Ishikawa (cell line): ENCODE data around the gene PPP1R13B.

Source experiments
- CREB1 ChIP-seq: IDR thresholded peaks from 2 replicates; pipeline ENCODE4 v1.6.1; 2012; ENCODE audit warnings: low read depth
- MAX ChIP-seq: IDR thresholded peaks from 2 replicates; pipeline ENCODE4 v1.6.1; 2012
- TF ChIP-seq, protein P1 (sequence below): IDR thresholded peaks from 2 replicates; pipeline ENCODE4 v1.6.1; 2012

DNA sequence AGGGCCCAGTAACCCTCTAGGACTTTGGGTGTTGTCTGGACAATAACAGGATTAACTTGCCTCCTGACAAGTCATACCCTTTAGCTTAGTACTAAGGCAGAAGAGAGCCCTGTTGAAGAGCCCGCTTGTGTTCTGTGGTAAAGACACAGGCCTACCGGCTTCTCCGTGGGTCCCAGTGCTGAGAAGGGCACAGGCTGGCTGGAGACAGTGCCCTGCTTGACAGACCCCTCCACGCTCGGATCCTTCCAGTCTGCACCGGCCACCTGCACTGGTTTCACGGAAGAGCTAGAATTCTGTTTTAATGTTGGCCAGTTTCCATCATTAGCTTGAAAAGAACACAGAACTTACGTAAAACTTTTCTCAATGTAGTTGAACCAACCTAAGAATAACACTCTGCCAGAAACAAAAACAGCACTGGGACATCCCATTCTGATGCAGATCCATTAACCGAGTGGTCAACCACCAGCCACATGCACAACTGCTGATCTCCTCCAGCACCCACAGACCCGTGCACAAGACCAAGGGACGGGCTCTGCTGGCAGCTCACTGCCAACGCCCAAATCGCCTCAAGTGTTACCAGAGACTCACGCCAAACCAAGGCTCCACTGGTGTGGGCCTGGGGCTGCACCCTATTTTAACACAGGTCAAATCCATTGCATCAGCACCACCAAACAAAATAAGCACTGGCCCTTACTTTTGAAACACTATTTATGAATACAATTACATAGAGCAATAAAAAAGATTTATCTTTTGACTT is 104.7 kb downstream of the PPP1R13B start:
- TF ChIP-seq CREB1 (no peak), MAX (no peak)
- TF ChIP-seq, protein P1, sequence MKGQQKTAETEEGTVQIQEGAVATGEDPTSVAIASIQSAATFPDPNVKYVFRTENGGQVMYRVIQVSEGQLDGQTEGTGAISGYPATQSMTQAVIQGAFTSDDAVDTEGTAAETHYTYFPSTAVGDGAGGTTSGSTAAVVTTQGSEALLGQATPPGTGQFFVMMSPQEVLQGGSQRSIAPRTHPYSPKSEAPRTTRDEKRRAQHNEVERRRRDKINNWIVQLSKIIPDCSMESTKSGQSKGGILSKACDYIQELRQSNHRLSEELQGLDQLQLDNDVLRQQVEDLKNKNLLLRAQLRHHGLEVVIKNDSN, result no peak
